PC-3 (cell line): ENCODE measurements around the gene ABCC5. TPM values are rescaled to one million over a fixed set of nuclear protein-coding genes. Genes with fewer than 3 reads are reported as not detected.

ENCODE experiments used
- ATAC-seq: fragments of 200-7000 bp; cut with Tn5 transposase; 2 replicates; pipeline ENCODE4 v1.9.1; 2020; ENCODE audit warnings: mild to moderate bottlenecking, moderate library complexity
- BruUV-seq: library from RNA; stranded (reverse); fragments of 400-500 nt; replicated peaks from 2 replicates; lab custom pipeline; 2021; lab: Mats Ljungman, UMichigan
- CTCF ChIA-PET: fragments of 300-600 bp; sonication (Branson Sonifier 250); formaldehyde crosslinking; loops from one replicate; lab custom pipeline; 2022; ENCODE audit warnings: antibody characterized with exemption; lab: Charles Lee
- POLR2A ChIA-PET: fragments of 300-600 bp; sonication (Branson Sonifier 250); formaldehyde crosslinking; loops from one replicate; lab custom pipeline; 2022; ENCODE audit warnings: antibody characterized with exemption; ENCODE audit not compliant: unreplicated experiment; lab: Charles Lee
- DNase-seq: peaks from one replicate; pipeline ENCODE4 v3.0.0-alpha.2; 2015
- H2AFZ ChIP-seq: fragments of 300-600 bp; sonication (generic); 2 replicates; pipeline ENCODE4 v1.6.0; 2016; ENCODE audit warnings: antibody characterized with exemption, low read length
- H3F3A ChIP-seq: fragments of 300-600 bp; sonication (generic); one replicate; pipeline ENCODE4 v1.6.0; 2017; ENCODE audit warnings: antibody characterized with exemption, low read length, control low read depth, mild to moderate bottlenecking; ENCODE audit not compliant: unreplicated experiment
- H3K27ac ChIP-seq: fragments of 300-600 bp; sonication (generic); 2 replicates; pipeline ENCODE4 v1.5.1; 2016; ENCODE audit warnings: mild to moderate bottlenecking, low read length
- H3K27me3 ChIP-seq: fragments of 300-600 bp; sonication (generic); 2 replicates; pipeline ENCODE4 v1.6.1; 2016; ENCODE audit warnings: low read length, mixed read lengths
- H3K36me3 ChIP-seq: fragments of 300-600 bp; sonication (generic); 2 replicates; pipeline ENCODE4 v1.6.1; 2016; ENCODE audit warnings: low read depth, mixed run types, low read length, mixed read lengths
- H3K4me1 ChIP-seq: fragments of 300-600 bp; sonication (generic); 2 replicates; pipeline ENCODE4 v1.5.1; 2016; ENCODE audit warnings: low read length; ENCODE audit not compliant: insufficient read depth
- H3K4me2 ChIP-seq: fragments of 300-600 bp; sonication (generic); 2 replicates; pipeline ENCODE4 v1.6.0; 2016; ENCODE audit warnings: low read length
- H3K4me3 ChIP-seq: fragments of 300-600 bp; sonication (generic); 2 replicates; pipeline ENCODE4 v1.5.1; 2016; ENCODE audit warnings: mild to moderate bottlenecking, low read length, mixed read lengths
- H3K79me2 ChIP-seq: fragments of 300-600 bp; sonication (generic); 2 replicates; pipeline ENCODE4 v1.6.1; 2017; ENCODE audit warnings: low read length, mixed read lengths
- H3K9ac ChIP-seq: fragments of 300-600 bp; sonication (generic); 2 replicates; pipeline ENCODE4 v1.6.0; 2016; ENCODE audit warnings: mild to moderate bottlenecking, low read length
- H3K9me2 ChIP-seq: fragments of 300-600 bp; sonication (generic); replicated peaks from 2 replicates; pipeline ENCODE4 v1.6.1; 2016; ENCODE audit warnings: mixed run types, low read length, mixed read lengths
- H3K9me3 ChIP-seq: fragments of 300-600 bp; sonication (generic); 2 replicates; pipeline ENCODE4 v1.6.1; 2016; ENCODE audit warnings: low read length, mixed read lengths
- H4K20me1 ChIP-seq: fragments of 300-600 bp; sonication (generic); 2 replicates; pipeline ENCODE4 v1.6.1; 2016; ENCODE audit warnings: low read length, mixed read lengths
- CTCF ChIP-seq: fragments of 300-600 bp; sonication (generic); conservative IDR thresholded peaks from 2 replicates; pipeline ENCODE4 v1.5.1; 2017; ENCODE audit warnings: antibody characterized with exemption, low read depth, mild to moderate bottlenecking, low read length
- EZH2 ChIP-seq: fragments of 300-600 bp; sonication (generic); IDR thresholded peaks from one replicate; pipeline ENCODE4 v1.6.1; 2017; ENCODE audit warnings: antibody characterized with exemption, mild to moderate bottlenecking, low read length; ENCODE audit not compliant: unreplicated experiment
- EZH2phosphoT487 ChIP-seq: fragments of 300-600 bp; sonication (generic); IDR thresholded peaks from 2 replicates; pipeline ENCODE4 v1.6.1; 2018; ENCODE audit warnings: mild to moderate bottlenecking, antibody characterized with exemption, low read length, borderline replicate concordance
- intact Hi-C: fragments of 100-400 bp; cut with micrococcal nuclease; formaldehyde crosslinking; loops from 2 replicates; pipeline ENCODE4 v1.9.0; 2023
- total RNA-seq: library from RNA; depleted of rRNA; stranded (reverse); fragments of >200 nt; gene quantifications from 2 replicates; pipeline ENCODE4 v1.2.3, GENCODE V29; 2014

ABCC5 gene
- total RNA-seq, 1 experiment from 2014 or later: 16.1 TPM

- peaks cover 53% of the 10 kb centered on the region for H3K79me2 ChIP-seq
- ATAC-seq (no peak), DNase-seq (no peak)
- intact Hi-C loops: no loop called here
- no TSS peak for BruUV-seq
- no peak overlapping the region for H3K4me2 ChIP-seq
- TF ChIP-seq CTCF (no peak), EZH2phosphoT487 (no peak), EZH2 (no peak)
- ChIA-PET CTCF (no interaction called here), POLR2A (no interaction called here)
- H3K4me3 ChIP-seq: no peak overlapping the region
- no peaks in the 10 kb centered on the region for H4K20me1 ChIP-seq
- no peaks in the 10 kb centered on the region for H3F3A ChIP-seq
- H3K9ac ChIP-seq: no peak overlapping the region
- no peak overlapping the region for H2AFZ ChIP-seq
- H3K4me1 ChIP-seq: peaks cover 48% of the 10 kb centered on the region
- H3K36me3 ChIP-seq: peaks cover 21% of the 10 kb centered on the region; the same call in 1 of the 2 replicates
- H3K9me2 ChIP-seq: no peaks in the 10 kb centered on the region
- no peak overlapping the region for H3K27ac ChIP-seq
- H3K9me3 ChIP-seq: no peaks in the 10 kb centered on the region
- no peaks in the 10 kb centered on the region for H3K27me3 ChIP-seq
Measured at GRCh38 chr3:184004476-184004875, 13.2 kb downstream of the ABCC5 start.

- Histone ChIP-seq H3K4me1 (peaks cover 48% of the 10 kb centered on the region), H3K27ac (peak overlapping the region; percentile 12), H3K36me3 (peaks cover 23% of the 10 kb centered on the region; the same call in 1 of the 2 replicates), H3F3A (no peaks in the 10 kb centered on the region), H3K9me2 (no peaks in the 10 kb centered on the region), H3K27me3 (no peaks in the 10 kb centered on the region), H2AFZ (no peak overlapping the region), H3K4me3 (no peak overlapping the region), H3K9me3 (no peaks in the 10 kb centered on the region), H3K9ac (no peak overlapping the region), H3K4me2 (peak overlapping the region; percentile 48), H3K79me2 (peaks cover 59% of the 10 kb centered on the region), H4K20me1 (no peaks in the 10 kb centered on the region)
- intact Hi-C loops: no loop called here
- DNase-seq (peak; percentile 75), ATAC-seq (no peak)
- no TSS peak for BruUV-seq
- ChIA-PET CTCF (interaction anchor here (0.6 kb wide), 1 partner anchor 211 kb away, joined by 4 read pairs; no protein-coding TSS in a partner anchor), POLR2A (interaction anchor here (0.7 kb wide), 1 partner anchor 49 kb away, joined by 3 read pairs; no protein-coding TSS in a partner anchor)
- TF ChIP-seq CTCF (no peak), EZH2 (no peak), EZH2phosphoT487 (no peak)
Measured at GRCh38 chr3:184003187-184003967, 14.3 kb downstream of the ABCC5 start.

GRCh38 chr3:184002469-184002868, 15.2 kb downstream of the ABCC5 start:
- no peak overlapping the region for H3K4me2 ChIP-seq
- peaks cover 24% of the 10 kb centered on the region; the same call in 1 of the 2 replicates for H3K36me3 ChIP-seq
- ChIA-PET POLR2A (no interaction called here), CTCF (interaction anchor here (0.7 kb wide), 1 partner anchor 187 kb away, joined by 3 read pairs; no protein-coding TSS in a partner anchor)
- DNase-seq (no peak), ATAC-seq (no peak)
- H3K4me3 ChIP-seq: no peak overlapping the region
- intact Hi-C loops: no loop called here
- no peaks in the 10 kb centered on the region for H3K27me3 ChIP-seq
- H3K9me2 ChIP-seq: no peaks in the 10 kb centered on the region
- H3K9me3 ChIP-seq: no peaks in the 10 kb centered on the region
- no peaks in the 10 kb centered on the region for H3F3A ChIP-seq
- peaks cover 59% of the 10 kb centered on the region for H3K79me2 ChIP-seq
- BruUV-seq: no TSS peak
- H3K4me1 ChIP-seq: peaks cover 42% of the 10 kb centered on the region
- H2AFZ ChIP-seq: no peak overlapping the region
- TF ChIP-seq EZH2phosphoT487 (no peak), CTCF (no peak), EZH2 (no peak)
- no peaks in the 10 kb centered on the region for H4K20me1 ChIP-seq
- H3K9ac ChIP-seq: no peak overlapping the region
- no peak overlapping the region for H3K27ac ChIP-seq
